DND-41 (cell line): ENCODE results near the gene WDR45B.

Experiments
- CTCF ChIP-seq: IDR thresholded peaks from 2 replicates; pipeline ENCODE4 v1.5.1; 2012; ENCODE audit warnings: borderline replicate concordance, low read length, moderate library complexity, mild to moderate bottlenecking; ENCODE audit not compliant: poor library complexity, severe bottlenecking; ENCODE audit errors: extremely low read depth
- EZH2 ChIP-seq: IDR thresholded peaks from 3 replicates; pipeline ENCODE4 v1.6.1; 2012; ENCODE audit warnings: borderline replicate concordance, low read depth, mild to moderate bottlenecking, moderate library complexity, low read length, inconsistent platforms; ENCODE audit not compliant: severe bottlenecking

GRCh38 chr17:82668631-82669099 lies 20.4 kb upstream of the WDR45B start:
- TF ChIP-seq CTCF (peak; percentile 42), EZH2 (no peak)
